Neural progenitor cell (in vitro differentiated cells): Measurements from ENCODE around the gene TATDN3.

Experiments
- EZH2 ChIP-seq: fragments of 200-600 bp; sonication (generic); IDR thresholded peaks from 2 replicates; pipeline ENCODE4 v1.6.1; 2017; ENCODE audit warnings: antibody characterized with exemption, mild to moderate bottlenecking, moderate library complexity
- EZH2phosphoT487 ChIP-seq: fragments of 200-600 bp; sonication (generic); IDR thresholded peaks from 2 replicates; pipeline ENCODE4 v1.6.1; 2017; ENCODE audit warnings: antibody characterized with exemption
- TF ChIP-seq, protein P1 (sequence below): fragments of 200-600 bp; sonication (generic); IDR thresholded peaks from 2 replicates; pipeline ENCODE4 v1.5.1; 2017; ENCODE audit warnings: antibody characterized with exemption, mild to moderate bottlenecking

GRCh38 chr1:212774584-212774983 lies 17.1 kb upstream of the TATDN3 start:
- TF ChIP-seq, protein P1, sequence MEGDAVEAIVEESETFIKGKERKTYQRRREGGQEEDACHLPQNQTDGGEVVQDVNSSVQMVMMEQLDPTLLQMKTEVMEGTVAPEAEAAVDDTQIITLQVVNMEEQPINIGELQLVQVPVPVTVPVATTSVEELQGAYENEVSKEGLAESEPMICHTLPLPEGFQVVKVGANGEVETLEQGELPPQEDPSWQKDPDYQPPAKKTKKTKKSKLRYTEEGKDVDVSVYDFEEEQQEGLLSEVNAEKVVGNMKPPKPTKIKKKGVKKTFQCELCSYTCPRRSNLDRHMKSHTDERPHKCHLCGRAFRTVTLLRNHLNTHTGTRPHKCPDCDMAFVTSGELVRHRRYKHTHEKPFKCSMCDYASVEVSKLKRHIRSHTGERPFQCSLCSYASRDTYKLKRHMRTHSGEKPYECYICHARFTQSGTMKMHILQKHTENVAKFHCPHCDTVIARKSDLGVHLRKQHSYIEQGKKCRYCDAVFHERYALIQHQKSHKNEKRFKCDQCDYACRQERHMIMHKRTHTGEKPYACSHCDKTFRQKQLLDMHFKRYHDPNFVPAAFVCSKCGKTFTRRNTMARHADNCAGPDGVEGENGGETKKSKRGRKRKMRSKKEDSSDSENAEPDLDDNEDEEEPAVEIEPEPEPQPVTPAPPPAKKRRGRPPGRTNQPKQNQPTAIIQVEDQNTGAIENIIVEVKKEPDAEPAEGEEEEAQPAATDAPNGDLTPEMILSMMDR = no peak
- TF ChIP-seq EZH2 (no peak), EZH2phosphoT487 (no peak)
